MM.1S (cell line): Measurements from ENCODE around the gene TPM1.

ENCODE experiments used
- EZH2 ChIP-seq: fragments of 300-600 bp; sonication (generic); optimal IDR thresholded peaks from 2 replicates; pipeline ENCODE3; 2017; ENCODE audit warnings: low read depth, mild to moderate bottlenecking, antibody characterized with exemption, low read length, mixed read lengths
- EZH2phosphoT487 ChIP-seq: fragments of 300-600 bp; sonication (generic); IDR thresholded peaks from 2 replicates; pipeline ENCODE4 v1.6.1; 2018; ENCODE audit warnings: antibody characterized with exemption, low read length
- TF ChIP-seq, protein P1 (sequence below): fragments of 300-600 bp; sonication (generic); IDR thresholded peaks from 2 replicates; pipeline ENCODE4 v1.5.1; 2016; ENCODE audit warnings: antibody characterized with exemption, low read length, mixed read lengths

DNA sequence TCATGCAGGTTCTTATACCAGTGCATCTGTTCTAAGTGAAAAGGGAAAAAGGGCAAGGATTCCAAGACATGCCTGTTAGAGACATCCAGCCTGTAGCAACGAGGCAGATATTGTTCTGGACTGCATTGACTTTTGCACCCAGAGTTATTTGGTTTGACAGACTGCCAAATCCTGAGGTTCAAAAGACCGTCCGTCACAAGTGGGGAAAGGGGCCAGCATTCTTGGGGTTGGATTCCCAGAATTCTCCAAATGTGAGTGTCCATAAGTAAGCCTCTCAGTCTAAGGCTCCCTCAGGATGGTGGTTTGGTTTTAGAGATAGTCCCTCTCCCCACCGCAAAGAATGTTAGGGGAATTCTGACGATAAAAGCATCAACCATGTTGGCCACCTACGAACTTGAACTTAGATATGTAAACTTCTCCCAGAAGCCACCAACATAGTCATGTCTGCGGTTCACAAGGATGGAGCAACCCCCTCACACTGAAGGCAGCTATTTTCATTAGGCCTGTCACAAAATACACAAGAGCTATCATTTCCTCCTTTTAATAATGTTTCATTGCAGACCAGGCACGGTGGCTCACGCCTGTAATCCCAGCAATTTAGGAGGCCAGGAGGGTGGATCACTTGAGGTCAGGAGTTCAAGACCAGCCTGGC is 65.5 kb downstream of the TPM1 start:
- TF ChIP-seq, protein P1, sequence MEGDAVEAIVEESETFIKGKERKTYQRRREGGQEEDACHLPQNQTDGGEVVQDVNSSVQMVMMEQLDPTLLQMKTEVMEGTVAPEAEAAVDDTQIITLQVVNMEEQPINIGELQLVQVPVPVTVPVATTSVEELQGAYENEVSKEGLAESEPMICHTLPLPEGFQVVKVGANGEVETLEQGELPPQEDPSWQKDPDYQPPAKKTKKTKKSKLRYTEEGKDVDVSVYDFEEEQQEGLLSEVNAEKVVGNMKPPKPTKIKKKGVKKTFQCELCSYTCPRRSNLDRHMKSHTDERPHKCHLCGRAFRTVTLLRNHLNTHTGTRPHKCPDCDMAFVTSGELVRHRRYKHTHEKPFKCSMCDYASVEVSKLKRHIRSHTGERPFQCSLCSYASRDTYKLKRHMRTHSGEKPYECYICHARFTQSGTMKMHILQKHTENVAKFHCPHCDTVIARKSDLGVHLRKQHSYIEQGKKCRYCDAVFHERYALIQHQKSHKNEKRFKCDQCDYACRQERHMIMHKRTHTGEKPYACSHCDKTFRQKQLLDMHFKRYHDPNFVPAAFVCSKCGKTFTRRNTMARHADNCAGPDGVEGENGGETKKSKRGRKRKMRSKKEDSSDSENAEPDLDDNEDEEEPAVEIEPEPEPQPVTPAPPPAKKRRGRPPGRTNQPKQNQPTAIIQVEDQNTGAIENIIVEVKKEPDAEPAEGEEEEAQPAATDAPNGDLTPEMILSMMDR: no peak
- TF ChIP-seq EZH2 (no peak), EZH2phosphoT487 (no peak)
